ENCODE data around the gene WNT16.

The WNT16 gene

DNA sequence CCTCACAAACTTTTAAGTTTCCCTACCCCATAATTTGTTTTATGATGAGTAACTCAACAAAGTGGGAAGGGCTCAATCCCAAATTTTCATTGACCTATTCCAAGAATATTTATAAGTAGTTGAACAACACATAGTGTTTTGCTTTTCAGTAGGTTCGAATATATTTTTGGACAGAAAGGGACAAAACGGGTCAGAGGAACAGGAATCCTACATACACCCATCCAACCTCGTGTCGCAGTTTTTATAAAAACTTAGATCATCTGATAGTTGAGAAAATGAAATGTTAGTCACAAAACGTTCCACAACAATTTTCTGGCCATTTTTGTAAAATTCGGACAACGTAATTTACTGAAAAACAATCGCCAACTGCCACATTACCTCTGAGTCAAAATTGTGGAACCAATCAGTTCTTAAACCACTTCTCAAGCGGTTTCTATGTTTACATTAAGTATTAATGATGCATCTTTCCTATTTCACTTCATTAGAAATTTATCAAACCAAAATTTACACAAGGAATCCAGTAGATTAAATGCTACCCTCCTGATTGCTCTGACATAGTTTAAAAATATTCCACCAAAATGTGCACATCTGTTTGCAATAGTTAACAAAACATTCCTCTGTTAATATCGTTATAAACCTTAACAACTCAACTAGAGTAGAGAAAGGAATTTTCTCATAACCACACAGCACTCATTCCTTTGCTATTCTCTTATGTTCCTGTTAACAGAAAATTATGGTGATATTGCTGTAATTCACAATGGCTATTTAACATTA is 6.3 kb downstream of the WNT16 start:
- Histone ChIP-seq H3K9ac (ENCODE audit: low read length) (no peak overlapping the region), H3K4me3 (ENCODE audit: low read length) (no peak overlapping the region), H3K27ac (ENCODE audit: low read length) (no peak overlapping the region), H3K27me3 (ENCODE audit: low read depth, low read length) (peaks cover 20% of the 10 kb centered on the region), H3K4me2 (ENCODE audit: low read length) (no peak overlapping the region), H3K9me3 (ENCODE audit: insufficient read depth, low read length) (no peaks in the 10 kb centered on the region), H3K36me3 (replicated peaks; ENCODE audit: low read depth, low read length) (no peaks in the 10 kb centered on the region), H2AFZ (ENCODE audit: low read depth, low read length) (no peak overlapping the region), H3K4me1 (ENCODE audit: low read length) (no peaks in the 10 kb centered on the region), H3K79me2 (ENCODE audit: low read length) (no peaks in the 10 kb centered on the region), H4K20me1 (ENCODE audit: insufficient read depth, low read length) (no peaks in the 10 kb centered on the region)
- no peak for TF ChIP-seq EZH2phosphoT487 (IDR thresholded peaks at IDR 0.05; ENCODE audit: low read depth)
- TF ChIP-seq, protein P1, sequence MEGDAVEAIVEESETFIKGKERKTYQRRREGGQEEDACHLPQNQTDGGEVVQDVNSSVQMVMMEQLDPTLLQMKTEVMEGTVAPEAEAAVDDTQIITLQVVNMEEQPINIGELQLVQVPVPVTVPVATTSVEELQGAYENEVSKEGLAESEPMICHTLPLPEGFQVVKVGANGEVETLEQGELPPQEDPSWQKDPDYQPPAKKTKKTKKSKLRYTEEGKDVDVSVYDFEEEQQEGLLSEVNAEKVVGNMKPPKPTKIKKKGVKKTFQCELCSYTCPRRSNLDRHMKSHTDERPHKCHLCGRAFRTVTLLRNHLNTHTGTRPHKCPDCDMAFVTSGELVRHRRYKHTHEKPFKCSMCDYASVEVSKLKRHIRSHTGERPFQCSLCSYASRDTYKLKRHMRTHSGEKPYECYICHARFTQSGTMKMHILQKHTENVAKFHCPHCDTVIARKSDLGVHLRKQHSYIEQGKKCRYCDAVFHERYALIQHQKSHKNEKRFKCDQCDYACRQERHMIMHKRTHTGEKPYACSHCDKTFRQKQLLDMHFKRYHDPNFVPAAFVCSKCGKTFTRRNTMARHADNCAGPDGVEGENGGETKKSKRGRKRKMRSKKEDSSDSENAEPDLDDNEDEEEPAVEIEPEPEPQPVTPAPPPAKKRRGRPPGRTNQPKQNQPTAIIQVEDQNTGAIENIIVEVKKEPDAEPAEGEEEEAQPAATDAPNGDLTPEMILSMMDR (IDR thresholded peaks at IDR 0.05; ENCODE audit: low read depth, low read length) = no peak

DNA sequence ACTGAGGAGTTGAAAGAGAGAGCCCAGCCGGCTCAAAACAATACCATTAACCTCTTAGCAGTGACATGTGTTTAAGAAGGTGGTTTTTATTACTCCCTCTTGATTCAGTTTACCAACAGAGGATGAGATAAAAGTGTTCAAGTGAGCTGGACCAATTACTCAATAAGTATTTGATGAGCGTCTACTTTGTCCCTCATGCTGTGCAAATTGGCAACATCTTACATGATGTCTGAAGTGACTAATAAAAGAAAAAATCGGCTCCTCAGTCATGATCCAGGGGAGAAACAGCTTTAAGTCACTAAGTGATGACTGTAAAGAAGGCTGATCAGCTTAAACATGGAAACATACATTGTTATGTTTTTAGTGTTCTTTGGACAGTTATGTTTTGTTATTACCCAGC is 7.8 kb downstream of the WNT16 start:
- no peak overlapping the region for H3K4me3 ChIP-seq (ENCODE audit: low read length)
- no peak overlapping the region for H3K27ac ChIP-seq (ENCODE audit: low read length)
- no peak overlapping the region for H3K4me2 ChIP-seq (ENCODE audit: low read length)
- H3K9ac ChIP-seq (ENCODE audit: low read length) = no peak overlapping the region
- TF ChIP-seq, protein P1 (IDR thresholded peaks at IDR 0.05; ENCODE audit: low read depth, low read length) = no peak
- no peaks in the 10 kb centered on the region for H3K4me1 ChIP-seq (ENCODE audit: low read length)
- H2AFZ ChIP-seq (ENCODE audit: low read depth, low read length) = no peak overlapping the region
- no peaks in the 10 kb centered on the region for H4K20me1 ChIP-seq (ENCODE audit: insufficient read depth, low read length)
- H3K36me3 ChIP-seq (replicated peaks; ENCODE audit: low read depth, low read length) = no peaks in the 10 kb centered on the region
- peaks cover 6% of the 10 kb centered on the region; the same call in 1 of the 2 replicates for H3K27me3 ChIP-seq (ENCODE audit: low read depth, low read length)
- no peaks in the 10 kb centered on the region for H3K9me3 ChIP-seq (ENCODE audit: insufficient read depth, low read length)
- H3K79me2 ChIP-seq (ENCODE audit: low read length) = no peaks in the 10 kb centered on the region

DNA sequence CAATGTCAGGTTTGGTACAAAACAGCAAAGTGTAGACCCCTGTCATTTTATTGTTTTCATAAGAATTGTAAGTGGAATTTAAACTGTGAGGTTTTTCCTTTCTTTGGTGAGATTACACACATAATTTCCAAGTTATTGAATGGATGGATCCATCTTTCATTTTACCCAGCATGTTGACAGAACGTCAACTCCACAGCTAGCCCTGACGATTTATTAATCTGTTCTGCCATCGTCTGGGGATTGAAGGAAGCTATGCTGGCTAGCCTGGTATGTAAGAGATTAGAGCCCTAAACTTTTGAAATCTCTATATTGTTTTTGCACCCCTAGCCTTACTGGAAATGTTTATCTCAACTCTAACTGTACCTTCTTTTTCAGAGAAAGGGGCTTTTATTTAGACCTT is 8.6 kb downstream of the WNT16 start:
- Histone ChIP-seq H3K79me2 (ENCODE audit: low read length) (no peaks in the 10 kb centered on the region), H3K4me1 (ENCODE audit: low read length) (no peaks in the 10 kb centered on the region), H2AFZ (ENCODE audit: low read depth, low read length) (no peak overlapping the region), H3K9ac (ENCODE audit: low read length) (no peak overlapping the region), H3K36me3 (replicated peaks; ENCODE audit: low read depth, low read length) (peaks cover 6% of the 10 kb centered on the region), H3K27me3 (ENCODE audit: low read depth, low read length) (0 out of 2 replicates have a peak, but pooled peaks cover 3% of the 10 kb centered on the region), H3K27ac (ENCODE audit: low read length) (no peak overlapping the region), H4K20me1 (ENCODE audit: insufficient read depth, low read length) (no peaks in the 10 kb centered on the region), H3K9me3 (ENCODE audit: insufficient read depth, low read length) (no peaks in the 10 kb centered on the region), H3K4me3 (ENCODE audit: low read length) (no peak overlapping the region), H3K4me2 (ENCODE audit: low read length) (no peak overlapping the region)
- TF ChIP-seq EZH2phosphoT487 (IDR thresholded peaks at IDR 0.05; ENCODE audit: low read depth) = no peak
- TF ChIP-seq, protein P1 (IDR thresholded peaks at IDR 0.05; ENCODE audit: low read depth, low read length) = peak; percentile 64

DNA sequence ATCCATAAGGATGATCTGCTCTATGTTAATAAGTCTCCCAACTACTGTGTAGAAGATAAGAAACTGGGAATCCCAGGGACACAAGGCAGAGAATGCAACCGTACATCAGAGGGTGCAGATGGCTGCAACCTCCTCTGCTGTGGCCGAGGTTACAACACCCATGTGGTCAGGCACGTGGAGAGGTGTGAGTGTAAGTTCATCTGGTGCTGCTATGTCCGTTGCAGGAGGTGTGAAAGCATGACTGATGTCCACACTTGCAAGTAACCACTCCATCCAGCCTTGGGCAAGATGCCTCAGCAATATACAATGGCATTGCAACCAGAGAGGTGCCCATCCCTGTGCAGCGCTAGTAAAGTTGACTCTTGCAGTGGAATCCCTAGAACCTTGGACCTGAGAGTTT is 10.3 kb downstream of the WNT16 start:
- no peaks in the 10 kb centered on the region for H3K9me3 ChIP-seq (ENCODE audit: insufficient read depth, low read length)
- H3K4me1 ChIP-seq (ENCODE audit: low read length) = no peaks in the 10 kb centered on the region
- no peak overlapping the region for H2AFZ ChIP-seq (ENCODE audit: low read depth, low read length)
- H3K79me2 ChIP-seq (ENCODE audit: low read length) = no peaks in the 10 kb centered on the region
- H3K27ac ChIP-seq (ENCODE audit: low read length) = no peak overlapping the region
- peaks cover 10% of the 10 kb centered on the region for H3K36me3 ChIP-seq (replicated peaks; ENCODE audit: low read depth, low read length)
- no peak for TF ChIP-seq EZH2phosphoT487 (IDR thresholded peaks at IDR 0.05; ENCODE audit: low read depth)
- TF ChIP-seq, protein P1 (IDR thresholded peaks at IDR 0.05; ENCODE audit: low read depth, low read length) = no peak
- no peaks in the 10 kb centered on the region for H4K20me1 ChIP-seq (ENCODE audit: insufficient read depth, low read length)
- no peak overlapping the region for H3K4me2 ChIP-seq (ENCODE audit: low read length)
- H3K4me3 ChIP-seq (ENCODE audit: low read length) = no peak overlapping the region
- H3K27me3 ChIP-seq (ENCODE audit: low read depth, low read length) = 0 out of 2 replicates have a peak, but pooled peaks cover 3% of the 10 kb centered on the region
- no peak overlapping the region for H3K9ac ChIP-seq (ENCODE audit: low read length)

Measured in OCI-LY3 (cell line).